ENCODE data around the gene STEAP2. TPM values are rescaled to one million over a fixed set of nuclear protein-coding genes. Genes with fewer than 3 reads are reported as not detected.

The STEAP2 gene
- total RNA-seq, 2 donors from 2014 or later, result 4.0 to 11.0 TPM

- Histone ChIP-seq H3K4me3 (ENCODE audit: low read length) (no peak overlapping the region), H3K27ac (ENCODE audit: low read depth, low read length) (no peak overlapping the region), H3K9ac (ENCODE audit: extremely low read depth, low read length, poor library complexity, severe bottlenecking) (no peak overlapping the region), H3K4me1 (ENCODE audit: control insufficient read depth, insufficient read depth, low read length) (peaks cover 10% of the 10 kb centered on the region), H3K9me3 (ENCODE audit: control insufficient read depth, low read length) (no peaks in the 10 kb centered on the region), H3K36me3 (ENCODE audit: control insufficient read depth, insufficient read depth, low read length) (no peaks in the 10 kb centered on the region), H3K27me3 (ENCODE audit: control insufficient read depth, insufficient read depth, low read length, poor library complexity, severe bottlenecking) (no peaks in the 10 kb centered on the region)
- no peak for DNase-seq
- no peaks in the 10 kb centered on the region for H3K36me3 Mint-ChIP-seq (ENCODE audit: low read depth)
- H3K27me3 Mint-ChIP-seq (ENCODE audit: insufficient read depth), result no peaks in the 10 kb centered on the region
- 81% methylated on average over 1 of the region's 1 CpG; no CpG with 5 or more reads in 1 of the 2 experiments for WGBS, 2 experiments (ENCODE audit: insufficient coverage in 1 of 2, insufficient read length in 1 of 2)
- H3K9me3 Mint-ChIP-seq, result no peaks in the 10 kb centered on the region
- no peak overlapping the region for H3K27ac Mint-ChIP-seq
- peaks cover 22% of the 10 kb centered on the region for H3K4me1 Mint-ChIP-seq
- H3K4me3 Mint-ChIP-seq, result no peak overlapping the region
- no peak for TF ChIP-seq CTCF (conservative IDR thresholded peaks at IDR 0.05)
These were observed 14.1 kb downstream of the STEAP2 start for GRCh38 chr7:90225601-90226000.

DNA sequence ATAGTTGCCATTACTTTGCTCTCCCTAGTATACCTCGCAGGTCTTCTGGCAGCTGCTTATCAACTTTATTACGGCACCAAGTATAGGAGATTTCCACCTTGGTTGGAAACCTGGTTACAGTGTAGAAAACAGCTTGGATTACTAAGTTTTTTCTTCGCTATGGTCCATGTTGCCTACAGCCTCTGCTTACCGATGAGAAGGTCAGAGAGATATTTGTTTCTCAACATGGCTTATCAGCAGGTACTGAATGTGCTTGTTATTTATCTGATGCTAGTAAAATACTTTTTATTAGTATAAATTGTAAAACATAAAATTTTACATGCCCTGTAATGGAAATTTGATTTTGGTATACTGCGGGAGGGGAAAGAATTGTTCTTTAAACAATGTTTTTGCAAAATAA is 15.7 kb downstream of the STEAP2 start:
- no peak for DNase-seq
- Mint-ChIP-seq H3K36me3 (ENCODE audit: low read depth) (no peaks in the 10 kb centered on the region), H3K27ac (no peak overlapping the region), H3K27me3 (ENCODE audit: insufficient read depth) (no peaks in the 10 kb centered on the region), H3K4me1 (peaks cover 22% of the 10 kb centered on the region), H3K9me3 (no peaks in the 10 kb centered on the region), H3K4me3 (no peak overlapping the region)
- Histone ChIP-seq H3K9me3 (ENCODE audit: control insufficient read depth, low read length) (no peaks in the 10 kb centered on the region), H3K4me1 (ENCODE audit: control insufficient read depth, insufficient read depth, low read length) (peaks cover 10% of the 10 kb centered on the region), H3K27me3 (ENCODE audit: control insufficient read depth, insufficient read depth, low read length, poor library complexity, severe bottlenecking) (no peaks in the 10 kb centered on the region), H3K36me3 (ENCODE audit: control insufficient read depth, insufficient read depth, low read length) (no peaks in the 10 kb centered on the region), H3K4me3 (ENCODE audit: low read length) (no peak overlapping the region), H3K27ac (ENCODE audit: low read depth, low read length) (no peak overlapping the region), H3K9ac (ENCODE audit: extremely low read depth, low read length, poor library complexity, severe bottlenecking) (no peak overlapping the region)
- no peak for TF ChIP-seq CTCF (conservative IDR thresholded peaks at IDR 0.05)
- WGBS, 2 experiments (ENCODE audit: insufficient coverage in 1 of 2, insufficient read length in 1 of 2), result 94 to 100% methylated on average over 3 to 5 of the region's 5 CpGs

GRCh38 chr7:90229682-90230081 is 18.1 kb downstream of the STEAP2 start:
- Histone ChIP-seq H3K4me1 (ENCODE audit: control insufficient read depth, insufficient read depth, low read length) (peaks cover 10% of the 10 kb centered on the region), H3K27ac (ENCODE audit: low read depth, low read length) (no peak overlapping the region), H3K4me3 (ENCODE audit: low read length) (no peak overlapping the region), H3K36me3 (ENCODE audit: control insufficient read depth, insufficient read depth, low read length) (no peaks in the 10 kb centered on the region), H3K9ac (ENCODE audit: extremely low read depth, low read length, poor library complexity, severe bottlenecking) (no peak overlapping the region), H3K27me3 (ENCODE audit: control insufficient read depth, insufficient read depth, low read length, poor library complexity, severe bottlenecking) (no peaks in the 10 kb centered on the region), H3K9me3 (ENCODE audit: control insufficient read depth, low read length) (no peaks in the 10 kb centered on the region)
- H3K9me3 Mint-ChIP-seq, result no peaks in the 10 kb centered on the region
- H3K27ac Mint-ChIP-seq, result no peak overlapping the region
- no peak for TF ChIP-seq CTCF (conservative IDR thresholded peaks at IDR 0.05)
- H3K27me3 Mint-ChIP-seq (ENCODE audit: insufficient read depth), result no peaks in the 10 kb centered on the region
- peaks cover 18% of the 10 kb centered on the region for H3K4me1 Mint-ChIP-seq
- no peak for DNase-seq
- H3K4me3 Mint-ChIP-seq, result no peak overlapping the region
- 100% methylated on average over 2 of the region's 2 CpGs; no CpG with 5 or more reads in 1 of the 2 experiments for WGBS, 2 experiments (ENCODE audit: insufficient coverage in 1 of 2, insufficient read length in 1 of 2)
- no peaks in the 10 kb centered on the region for H3K36me3 Mint-ChIP-seq (ENCODE audit: low read depth)
